Erythroblast (primary cell): ENCODE measurements around the gene SLC5A2.

ENCODE experiments used
- GATA1 ChIP-seq: IDR thresholded peaks from 2 replicates; pipeline ENCODE4 v1.6.1; 2011; ENCODE audit warnings: low read depth, mild to moderate bottlenecking, control low read depth, low read length, moderate library complexity
- POLR2A ChIP-seq: IDR thresholded peaks from 2 replicates; pipeline ENCODE4 v1.6.1; 2011; ENCODE audit warnings: mild to moderate bottlenecking, low read length

- TF ChIP-seq POLR2A (peak; percentile 91), GATA1 (no peak)
Observed at GRCh38 chr16:31507929-31508705, 25.2 kb downstream of the SLC5A2 start, which contains the start of gene RUSF1.
